Neural cell (in vitro differentiated cells): ENCODE data around the gene IL18BP. TPM values are rescaled to one million over a fixed set of nuclear protein-coding genes. Genes with fewer than 3 reads are reported as not detected.

Experiments used
- H2AFZ ChIP-seq: fragments of 200-600, 300-800 bp; sonication (generic), shearing (Covaris generic); 2 replicates; pipeline ENCODE4 v1.6.0; 2014; ENCODE audit warnings: low read depth, mild to moderate bottlenecking, antibody characterized with exemption, low read length, moderate library complexity
- H3F3A ChIP-seq: fragments of 200-600 bp; shearing (Covaris generic); 2 replicates; pipeline ENCODE4 v1.6.1; 2016; ENCODE audit warnings: mild to moderate bottlenecking, moderate library complexity, mixed read lengths, antibody characterized with exemption, low read length; ENCODE audit not compliant: insufficient read depth, poor library complexity, severe bottlenecking
- H3K27ac ChIP-seq: fragments of 200-600, 300-800 bp; sonication (generic), shearing (Covaris generic); 2 replicates; pipeline ENCODE4 v1.5.1; 2014; ENCODE audit warnings: mild to moderate bottlenecking, low read length, moderate library complexity
- H3K27me3 ChIP-seq: fragments of 300-800, 200-600 bp; sonication (generic), shearing (Covaris generic); 2 replicates; pipeline ENCODE4 v1.6.0; 2014; ENCODE audit warnings: mild to moderate bottlenecking, low read depth, low read length, moderate library complexity; ENCODE audit not compliant: insufficient read depth
- H3K36me3 ChIP-seq: fragments of 300-800, 200-600 bp; sonication (generic), shearing (Covaris generic); 2 replicates; pipeline ENCODE4 v1.5.1; 2014; ENCODE audit warnings: mild to moderate bottlenecking, antibody characterized with exemption, low read length, moderate library complexity; ENCODE audit not compliant: insufficient read depth
- H3K4me2 ChIP-seq: fragments of 300-800, 200-600 bp; sonication (generic), shearing (Covaris generic); 2 replicates; pipeline ENCODE4 v1.6.0; 2014; ENCODE audit warnings: mild to moderate bottlenecking, low read length
- H3K4me3 ChIP-seq: fragments of 300-800, 200-600 bp; sonication (generic), shearing (Covaris generic); 2 replicates; pipeline ENCODE4 v1.5.1; 2014; ENCODE audit warnings: mild to moderate bottlenecking, low read length, moderate library complexity
- H3K79me2 ChIP-seq: fragments of 200-600 bp; shearing (Covaris generic); replicated peaks from 2 replicates; pipeline ENCODE4 v1.6.0; 2014; ENCODE audit warnings: mild to moderate bottlenecking, low read length, moderate library complexity; ENCODE audit not compliant: insufficient read depth
- H3K9ac ChIP-seq: fragments of 300-800, 200-600 bp; sonication (generic), shearing (Covaris generic); 2 replicates; pipeline ENCODE4 v1.6.1; 2016; ENCODE audit warnings: mild to moderate bottlenecking, low read length, mixed read lengths
- H3K9me2 ChIP-seq: fragments of 200-600 bp; shearing (Covaris generic); 2 replicates; pipeline ENCODE4 v1.6.1; 2016; ENCODE audit warnings: mild to moderate bottlenecking, low read length, mixed read lengths; ENCODE audit not compliant: insufficient read depth
- H3K9me3 ChIP-seq: fragments of 200-600, 300-800 bp; sonication (generic), shearing (Covaris generic); 2 replicates; pipeline ENCODE4 v1.6.1; 2016; ENCODE audit warnings: mild to moderate bottlenecking, mixed run types, low read length, moderate library complexity, mixed read lengths
- H4K20me1 ChIP-seq: fragments of 200-600 bp; shearing (Covaris generic); 2 replicates; pipeline ENCODE4 v1.6.1; 2016; ENCODE audit warnings: mild to moderate bottlenecking, mixed run types; ENCODE audit not compliant: insufficient read depth
- CTCF ChIP-seq: fragments of 450-650 bp; IDR thresholded peaks from 2 replicates; pipeline ENCODE4 v1.5.1; 2014; ENCODE audit warnings: antibody characterized with exemption, mild to moderate bottlenecking, moderate library complexity; ENCODE audit not compliant: poor library complexity, severe bottlenecking
- EP300 ChIP-seq: fragments of 450-650 bp; conservative IDR thresholded peaks from 2 replicates; pipeline ENCODE4 v1.6.1; 2014; ENCODE audit warnings: antibody characterized with exemption, mild to moderate bottlenecking, moderate library complexity; ENCODE audit not compliant: poor library complexity, severe bottlenecking
- EZH2 ChIP-seq: fragments of 200-600, 300-800 bp; shearing (Covaris generic), sonication (generic); IDR thresholded peaks from 2 replicates; pipeline ENCODE4 v1.6.1; 2014; ENCODE audit warnings: antibody characterized with exemption, low read length, borderline replicate concordance, mild to moderate bottlenecking; ENCODE audit not compliant: insufficient read depth, poor library complexity, severe bottlenecking
- MXI1 ChIP-seq: fragments of 450-650 bp; conservative IDR thresholded peaks from 2 replicates; pipeline ENCODE4 v1.6.1; 2014; ENCODE audit warnings: antibody characterized with exemption, mild to moderate bottlenecking; ENCODE audit not compliant: poor library complexity, severe bottlenecking
- POLR2AphosphoS5 ChIP-seq: IDR thresholded peaks from 2 replicates; pipeline ENCODE4 v1.6.1; 2012
- RAD21 ChIP-seq: fragments of 450-650 bp; conservative IDR thresholded peaks from 2 replicates; pipeline ENCODE4 v1.6.1; 2014; ENCODE audit warnings: antibody characterized with exemption, mild to moderate bottlenecking, moderate library complexity
- REST ChIP-seq: IDR thresholded peaks from 2 replicates; pipeline ENCODE4 v1.6.1; 2012; ENCODE audit warnings: borderline replicate concordance
- SMC3 ChIP-seq: fragments of 450-650 bp; conservative IDR thresholded peaks from 2 replicates; pipeline ENCODE4 v1.6.1; 2014; ENCODE audit warnings: antibody characterized with exemption, mild to moderate bottlenecking, moderate library complexity; ENCODE audit not compliant: poor library complexity
- TAF1 ChIP-seq: IDR thresholded peaks from 2 replicates; pipeline ENCODE4 v1.6.1; 2012; ENCODE audit warnings: low read depth
- polyA minus RNA-seq: library from RNA; depleted of rRNA, polyadenylated mRNA; stranded (reverse); fragments of >200 nt; gene quantifications from 2 replicates; pipeline ENCODE4 v1.2.3, GENCODE V29; 2014
- polyA plus RNA-seq: library from polyadenylated mRNA; depleted of rRNA; stranded (reverse); fragments of >200 nt; gene quantifications from 2 replicates; pipeline ENCODE4 v1.2.3, GENCODE V29; 2014

IL18BP gene
- polyA plus RNA-seq (3.1 and 3.2 TPM in 2 replicates), polyA minus RNA-seq (8.0 TPM in 2 replicates)

DNA sequence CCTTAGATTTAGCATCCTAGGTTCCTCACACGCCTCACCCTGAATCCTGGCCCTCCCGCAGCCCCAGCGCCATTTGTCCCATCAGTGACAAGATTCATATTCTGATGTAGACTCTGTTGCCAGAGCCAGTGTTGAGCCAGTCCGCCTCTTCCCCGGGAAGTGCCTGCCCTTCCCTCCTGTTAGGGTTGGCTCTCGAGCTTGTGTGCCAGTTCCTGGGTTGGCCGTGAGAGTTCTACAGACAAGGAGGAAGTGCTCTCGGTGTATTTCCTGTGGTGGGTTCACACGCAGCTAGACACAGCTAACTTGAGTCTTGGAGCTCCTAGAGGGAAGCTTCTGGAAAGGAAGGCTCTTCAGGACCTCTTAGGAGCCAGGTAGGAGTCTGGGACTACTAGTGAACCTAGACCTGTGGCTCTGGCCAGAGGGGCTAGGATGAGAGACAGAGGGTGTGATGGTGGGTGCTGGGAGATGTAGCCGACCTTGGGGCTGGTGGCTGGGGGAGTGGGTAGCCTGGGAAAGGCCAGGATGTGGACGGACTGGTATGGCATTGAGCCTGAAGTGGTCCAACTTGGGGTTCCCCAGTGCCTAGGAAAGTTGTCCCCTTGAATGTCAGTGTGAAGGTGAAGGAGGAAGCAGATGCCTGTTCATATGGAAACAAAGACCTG is at the start of gene IL18BP:
Gene IL18BP (plus strand): TSS at position 261 of the 662 bp plus-strand sequence. CDS start 1,076 bp downstream, outside the sequence.
- Histone ChIP-seq H3K9me3 (no peaks in the 10 kb centered on the region), H3K9me2 (no peaks in the 10 kb centered on the region), H3K4me3 (no peak within 1 kb of the TSS), H3K9ac (no peak within 1 kb of the TSS), H3K36me3 (no peaks in the 10 kb centered on the region), H2AFZ (no peak within 1 kb of the TSS), H4K20me1 (no peaks in the 10 kb centered on the region), H3F3A (no peaks in the 10 kb centered on the region), H3K79me2 (no peaks in the 10 kb centered on the region), H3K4me2 (no peak within 1 kb of the TSS), H3K27ac (no peak within 1 kb of the TSS), H3K27me3 (no peaks in the 10 kb centered on the region)
- no peak for TF ChIP-seq SMC3
- TF ChIP-seq REST, result no peak
- no peak for TF ChIP-seq TAF1
- no peak for TF ChIP-seq POLR2AphosphoS5
- TF ChIP-seq EP300, result no peak
- no peak for TF ChIP-seq EZH2
- TF ChIP-seq CTCF, result no peak
- TF ChIP-seq MXI1, result no peak
- no peak for TF ChIP-seq RAD21

GRCh38 chr11:71949034-71949433 is 49.7 kb upstream of the IL18BP start:
- Histone ChIP-seq H3K9ac (no peak overlapping the region), H2AFZ (no peak overlapping the region), H3K27me3 (no peaks in the 10 kb centered on the region), H3K36me3 (no peaks in the 10 kb centered on the region), H3K9me3 (no peaks in the 10 kb centered on the region), H4K20me1 (no peaks in the 10 kb centered on the region), H3F3A (no peaks in the 10 kb centered on the region), H3K79me2 (peaks cover 3% of the 10 kb centered on the region), H3K9me2 (no peaks in the 10 kb centered on the region), H3K4me3 (no peak overlapping the region), H3K27ac (no peak overlapping the region), H3K4me2 (no peak overlapping the region)
- TF ChIP-seq CTCF (no peak), TAF1 (no peak), MXI1 (no peak), POLR2AphosphoS5 (no peak), EP300 (no peak), RAD21 (no peak), EZH2 (no peak), REST (no peak), SMC3 (no peak)
